Dermis blood vessel endothelial cell (primary cell): ENCODE data around the gene BCORL1. TPM values are rescaled to one million over a fixed set of nuclear protein-coding genes. Genes with fewer than 3 reads are reported as not detected.
A peak's percentile ranks its signal among the peaks of the same experiment; 100 is the strongest.

ENCODE experiments used
- DNase-seq: peaks from one replicate; pipeline ENCODE4 v3.0.0; 2010
- total RNA-seq: library from RNA; depleted of rRNA; stranded (reverse); fragments of >200 nt; gene quantifications from 2 replicates; pipeline ENCODE4 v1.2.3, GENCODE V29; 2014

Gene BCORL1
- total RNA-seq, 1 donor from 2014 or later, result 3.4 TPM

DNA sequence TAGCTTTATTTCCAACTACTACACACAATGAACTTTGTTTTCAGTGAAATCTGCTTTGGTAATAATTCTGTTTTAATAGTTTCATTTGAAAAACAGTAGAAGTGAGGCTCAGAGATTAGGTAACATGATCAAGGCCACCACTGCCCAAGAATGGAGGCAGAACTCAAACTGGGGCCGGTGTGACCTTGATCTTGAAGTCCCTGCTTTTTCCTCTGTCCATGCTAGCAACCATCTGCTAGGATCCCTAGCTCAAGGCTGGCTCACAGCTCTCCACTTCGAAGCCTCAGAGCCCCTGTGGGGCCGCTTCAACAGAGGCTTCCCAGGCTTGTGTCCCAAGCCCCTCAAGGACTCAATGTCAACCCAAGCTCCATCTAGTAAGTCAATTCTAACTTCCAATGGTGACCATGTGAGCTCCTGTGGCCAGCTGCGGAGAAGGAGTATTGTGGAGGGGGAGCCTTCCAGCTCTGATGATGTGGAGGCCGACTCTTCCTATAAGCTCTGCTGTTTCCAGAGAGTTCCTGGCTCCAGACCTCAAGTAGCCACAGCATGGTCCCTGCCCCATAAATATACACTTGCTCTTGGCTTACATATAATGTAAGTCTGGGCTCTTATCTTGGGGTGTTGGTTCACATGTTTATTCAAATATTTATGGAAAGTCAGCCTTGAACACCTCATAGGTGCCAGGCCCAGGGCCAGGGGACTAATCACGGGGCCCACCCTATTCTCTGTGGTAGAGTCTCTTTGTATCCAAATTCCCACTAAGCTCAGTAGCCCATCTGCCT is 113.0 kb downstream of the BCORL1 start:
- no peak for DNase-seq

- DNase-seq, result peak; percentile 82
Observed at GRCh38 chrX:130097507-130098209, 115.2 kb downstream of the BCORL1 start.

DNA sequence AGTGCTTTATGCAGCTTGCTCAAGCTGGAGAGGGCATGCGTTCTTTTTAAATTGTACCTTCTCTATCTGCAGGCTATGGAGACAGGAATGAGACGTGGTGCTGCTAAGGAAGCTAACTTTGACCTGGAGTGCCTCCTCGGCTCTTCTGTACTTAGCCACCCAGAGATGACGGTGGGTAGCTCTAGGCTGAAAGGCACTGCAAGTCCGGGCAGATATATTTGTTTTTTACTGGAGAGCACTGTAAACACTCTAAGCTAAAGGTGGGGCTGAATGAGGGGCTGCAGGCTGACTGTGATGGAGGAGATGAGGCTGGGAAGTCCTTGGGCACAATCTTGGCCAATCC is 115.7 kb downstream of the BCORL1 start:
- DNase-seq, result no peak

GRCh38 chrX:130100180-130100579 is 117.7 kb downstream of the BCORL1 start:
- DNase-seq, result no peak

DNA sequence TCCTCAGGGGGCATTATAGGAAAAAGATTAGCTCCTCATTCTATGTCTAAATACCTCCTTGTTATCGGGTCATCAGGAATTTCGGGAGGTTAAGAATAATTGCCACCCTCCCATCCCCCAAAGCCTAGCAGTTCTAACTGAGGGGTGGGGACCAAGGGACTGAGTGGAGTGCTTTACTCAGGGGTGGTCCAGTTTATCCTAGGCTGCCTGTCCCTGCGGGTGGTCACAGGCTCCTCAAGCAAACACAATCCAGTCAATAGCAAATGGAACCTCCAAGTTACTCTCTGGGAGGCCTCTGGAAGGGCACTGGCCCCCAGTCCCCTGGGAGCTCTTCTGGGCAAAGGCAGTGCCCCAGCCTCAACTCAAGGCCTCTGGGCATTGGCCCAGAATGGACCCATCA is 121.2 kb downstream of the BCORL1 start:
- no peak for DNase-seq

DNA sequence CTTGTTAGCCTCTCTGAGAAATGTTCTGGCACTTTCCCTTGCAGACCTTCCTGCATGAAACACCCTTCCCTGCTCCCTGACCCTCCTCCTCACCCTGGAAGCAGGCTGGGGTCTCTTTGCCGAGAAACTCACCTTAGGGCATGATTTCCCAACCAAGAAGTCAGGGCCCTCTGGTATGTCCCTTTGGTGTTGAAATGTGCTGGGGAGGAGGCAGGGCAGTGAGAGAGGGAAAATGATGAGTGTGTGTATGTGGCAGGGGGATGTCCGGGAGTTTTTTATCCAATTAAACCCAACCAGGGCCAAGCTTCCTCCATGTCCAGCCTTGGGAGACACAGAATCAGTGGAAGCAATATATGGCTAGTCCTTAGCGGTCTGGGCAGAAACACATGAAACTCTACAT is 122.8 kb downstream of the BCORL1 start:
- no peak for DNase-seq

- peak; percentile 67 for DNase-seq
Observed at GRCh38 chrX:130106071-130106470, 123.6 kb downstream of the BCORL1 start.

Other genes with a start within 250 kb of the BCORL1 start
- not detected in 2 replicates for gene XPNPEP2, start 243.7 kb upstream of the BCORL1 start, total RNA-seq
- gene SASH3, start 202.7 kb upstream of the BCORL1 start, total RNA-seq, result not detected in 2 replicates
- gene ZDHHC9, start 138.7 kb upstream of the BCORL1 start, total RNA-seq, result 22.1 and 23.5 TPM in 2 replicates
- gene UTP14A, start 76.5 kb upstream of the BCORL1 start, total RNA-seq, result 20.9 and 25.0 TPM in 2 replicates
- 16.2 and 29.2 TPM in 2 replicates for gene ELF4, start 127.9 kb downstream of the BCORL1 start, total RNA-seq
- 14.0 and 26.6 TPM in 2 replicates for gene AIFM1, start 183.2 kb downstream of the BCORL1 start, total RNA-seq
- 0.17 and 0.42 TPM in 2 replicates for gene RAB33A, start 189.3 kb downstream of the BCORL1 start, total RNA-seq